AG08395 (cell line): ENCODE results near the gene PHACTR1.
"Not testable (repeated sequence)": the region's sequence is repeated elsewhere in the genome, so short reads cannot be mapped to it uniquely, and the experiment has no call there.

ENCODE experiments used
- DNase-seq: peaks from one replicate; pipeline ENCODE4 v3.0.0; 2012; ENCODE audit warnings: mixed read lengths, low spot score

Gene PHACTR1

GRCh38 chr6:13103169-13103568 lies 386.6 kb downstream of the PHACTR1 start:
- DNase-seq, result no peak

GRCh38 chr6:13105139-13105538 lies 388.6 kb downstream of the PHACTR1 start:
- DNase-seq, result no peak

GRCh38 chr6:13112921-13113320 lies 396.4 kb downstream of the PHACTR1 start:
- no peak for DNase-seq

GRCh38 chr6:13113376-13113775 lies 396.8 kb downstream of the PHACTR1 start:
- DNase-seq, result no peak

- DNase-seq, result no peak
These were observed 397.5 kb downstream of the PHACTR1 start for GRCh38 chr6:13113981-13114593.

- DNase-seq, result no peak
These were observed 399.6 kb downstream of the PHACTR1 start for GRCh38 chr6:13116155-13116554.

- DNase-seq, result no peak
These were observed 401.0 kb downstream of the PHACTR1 start for GRCh38 chr6:13117570-13117969.

GRCh38 chr6:13119549-13119948 lies 403.0 kb downstream of the PHACTR1 start:
- DNase-seq, result no peak

- no peak for DNase-seq
These were observed 404.2 kb downstream of the PHACTR1 start for GRCh38 chr6:13120483-13121482.

- DNase-seq, result no peak
These were observed 407.6 kb downstream of the PHACTR1 start for GRCh38 chr6:13124131-13124530.

- no peak for DNase-seq
These were observed 409.3 kb downstream of the PHACTR1 start for GRCh38 chr6:13125841-13126240.

GRCh38 chr6:13131935-13132661 lies 415.5 kb downstream of the PHACTR1 start:
- DNase-seq, result no peak

GRCh38 chr6:13133894-13134293 lies 417.3 kb downstream of the PHACTR1 start:
- not testable (repeated sequence) for DNase-seq

- no peak for DNase-seq
These were observed 418.6 kb downstream of the PHACTR1 start for GRCh38 chr6:13135152-13135551.

GRCh38 chr6:13139119-13139518 lies 422.6 kb downstream of the PHACTR1 start:
- DNase-seq, result no peak

GRCh38 chr6:13140980-13141379 lies 424.4 kb downstream of the PHACTR1 start:
- no peak for DNase-seq

GRCh38 chr6:13141387-13141786 lies 424.8 kb downstream of the PHACTR1 start:
- no peak for DNase-seq

GRCh38 chr6:13142611-13143010 lies 426.0 kb downstream of the PHACTR1 start:
- DNase-seq, result no peak

- no peak for DNase-seq
These were observed 429.9 kb downstream of the PHACTR1 start for GRCh38 chr6:13146442-13146841.

GRCh38 chr6:13147376-13147775 lies 430.8 kb downstream of the PHACTR1 start:
- no peak for DNase-seq

GRCh38 chr6:13147782-13148181 lies 431.2 kb downstream of the PHACTR1 start:
- DNase-seq, result no peak

- DNase-seq, result no peak
These were observed 436.2 kb downstream of the PHACTR1 start for GRCh38 chr6:13152764-13153163.

- peak; percentile 13 for DNase-seq
These were observed 439.8 kb downstream of the PHACTR1 start for GRCh38 chr6:13156381-13156780.
